NCI-H2227 treated with DMSO at 0.1 percent for 48 hours (cell line): ENCODE results near the gene LRRK1.

Experiments
- DNase-seq: peaks from one replicate; lab custom pipeline; 2025; lab: John Stamatoyannopoulos, UW

The LRRK1 gene

DNA sequence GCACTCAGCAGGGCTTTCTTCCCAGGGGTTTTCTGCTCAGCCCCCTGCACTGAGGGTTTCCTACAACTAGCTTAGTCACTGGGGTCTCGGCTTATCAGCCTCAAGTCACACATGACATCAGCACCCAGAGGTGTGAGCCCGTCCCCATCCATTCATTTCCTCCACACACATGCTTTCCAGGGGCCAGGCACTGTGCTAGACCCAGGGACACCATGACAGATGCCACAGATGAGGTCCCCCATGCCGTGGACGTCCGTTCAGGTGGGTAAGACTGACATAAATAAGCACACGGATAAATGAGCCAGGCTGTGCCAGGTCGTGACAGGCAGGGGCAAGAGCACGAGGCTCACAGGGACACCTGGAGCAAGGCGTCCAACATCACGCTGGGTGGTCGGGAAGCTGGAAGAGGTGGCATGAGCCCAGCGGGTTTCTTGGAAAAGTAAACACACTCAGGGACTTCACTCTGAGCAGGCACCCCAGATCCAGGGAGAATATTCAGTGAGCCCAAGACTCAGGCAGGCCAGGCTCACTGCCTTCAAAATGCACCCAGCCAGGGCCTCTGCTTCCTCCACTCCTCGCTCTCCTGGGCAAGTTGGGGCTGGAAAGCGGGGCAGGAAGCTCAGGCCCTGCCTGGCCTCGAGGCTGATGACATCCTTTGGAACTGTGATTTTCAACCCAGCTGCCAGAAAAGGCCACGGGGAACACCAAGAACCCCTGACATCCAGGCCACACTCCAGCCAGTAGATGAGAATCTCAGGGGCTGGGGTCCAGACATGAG lies 193.4 kb downstream of the LRRK1 start:
- DNase-seq, result no peak

DNA sequence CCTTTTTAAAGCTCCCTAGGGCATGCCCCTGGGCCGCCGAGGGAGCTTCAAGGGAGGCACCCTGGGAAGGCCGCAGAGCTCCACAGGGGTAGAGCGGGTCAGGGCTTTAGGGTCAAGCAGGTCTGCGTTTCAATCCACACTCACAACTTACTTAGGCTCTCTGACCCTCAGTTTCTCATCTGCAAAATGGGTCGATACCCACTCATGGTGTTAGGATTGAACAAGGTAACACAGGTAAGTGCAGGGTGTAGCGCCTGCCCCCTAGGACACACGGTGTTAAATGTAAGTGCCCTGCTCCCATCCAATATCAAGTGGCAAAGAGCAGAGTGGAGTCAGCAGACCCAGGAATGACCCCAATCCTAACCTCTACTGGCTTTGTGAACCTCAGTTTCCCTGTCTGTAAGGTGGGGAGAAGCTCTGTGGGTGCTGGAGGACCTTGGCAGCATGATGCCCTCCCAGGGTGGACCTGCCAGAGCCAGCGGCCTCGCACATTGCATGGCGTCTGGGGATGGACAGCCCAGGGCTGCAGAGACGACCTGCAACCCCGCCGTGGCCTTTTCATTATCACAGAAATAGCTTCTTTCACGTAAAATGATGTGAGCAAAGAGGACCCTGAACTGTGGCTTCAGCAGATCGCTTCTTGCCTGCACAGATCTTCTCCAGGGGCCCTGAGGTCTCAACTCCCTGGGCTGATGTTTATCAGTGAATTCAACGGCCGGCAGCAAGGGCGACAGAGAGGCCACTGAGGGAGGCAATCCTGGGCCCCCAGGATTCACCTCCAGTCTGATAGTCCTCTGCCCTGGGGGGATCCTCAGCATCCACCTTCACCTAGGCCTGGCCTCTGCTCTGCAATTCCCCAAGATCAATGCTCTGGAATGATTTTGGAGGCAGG lies 194.2 kb downstream of the LRRK1 start:
- no peak for DNase-seq

DNA sequence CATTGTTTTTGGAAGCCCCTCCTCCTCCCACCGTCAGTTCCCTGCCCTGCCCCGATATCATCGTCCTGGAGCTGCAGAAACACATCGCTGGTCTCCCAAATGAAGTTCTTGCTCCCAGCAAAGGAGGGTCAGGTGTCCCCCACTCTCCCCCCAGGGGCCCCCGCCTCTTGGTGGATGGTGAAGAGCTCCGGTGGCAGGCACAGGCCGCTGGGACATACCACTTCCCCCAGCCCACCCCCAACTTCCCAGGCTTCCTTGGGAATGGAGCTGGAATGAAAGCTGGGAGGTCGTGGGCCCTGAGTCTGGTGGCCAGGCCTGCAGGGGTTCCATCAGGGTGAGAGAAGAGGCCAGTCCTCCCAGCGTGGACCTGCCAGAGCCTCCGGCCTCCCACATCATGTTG lies 195.0 kb downstream of the LRRK1 start:
- no peak for DNase-seq

DNA sequence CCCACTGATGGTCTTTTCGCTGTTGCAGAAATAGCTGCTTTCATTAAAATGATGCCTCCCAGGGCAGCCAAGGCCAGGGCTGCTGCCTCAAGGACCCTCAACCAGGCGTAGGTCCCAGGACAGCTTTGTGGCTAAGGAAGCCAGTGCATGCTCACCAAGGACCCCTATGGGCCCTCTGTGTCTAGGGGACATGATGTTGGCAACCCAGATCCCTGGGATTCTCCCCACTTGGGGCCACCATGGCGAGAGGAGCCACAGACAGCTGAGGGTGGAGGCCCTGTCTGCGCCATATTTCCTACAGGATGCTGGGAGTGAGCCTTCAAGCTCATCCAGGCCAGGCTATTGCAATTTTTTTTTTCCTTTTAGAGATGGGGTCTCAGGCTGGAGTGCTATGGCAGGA lies 195.5 kb downstream of the LRRK1 start:
- DNase-seq, result no peak

DNA sequence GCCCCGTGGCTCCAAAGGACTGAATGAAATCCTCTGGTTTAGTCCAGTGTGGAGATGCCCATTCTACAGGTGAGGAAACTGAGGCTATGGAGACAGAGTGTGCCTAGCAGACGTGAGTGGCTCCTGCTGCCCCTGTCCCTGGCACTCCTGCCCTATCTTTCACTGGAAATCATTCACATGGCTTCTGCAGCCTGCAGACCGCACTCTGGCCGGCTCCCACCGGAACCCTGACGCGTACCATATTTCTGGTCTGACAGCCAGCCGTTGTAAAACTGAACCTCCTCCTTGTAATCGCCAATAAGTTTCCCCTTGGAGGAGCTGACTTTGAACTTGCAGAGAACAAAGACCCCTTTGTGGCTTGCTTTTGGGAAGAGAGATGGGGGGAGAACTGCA lies 196.2 kb downstream of the LRRK1 start:
- no peak for DNase-seq

DNA sequence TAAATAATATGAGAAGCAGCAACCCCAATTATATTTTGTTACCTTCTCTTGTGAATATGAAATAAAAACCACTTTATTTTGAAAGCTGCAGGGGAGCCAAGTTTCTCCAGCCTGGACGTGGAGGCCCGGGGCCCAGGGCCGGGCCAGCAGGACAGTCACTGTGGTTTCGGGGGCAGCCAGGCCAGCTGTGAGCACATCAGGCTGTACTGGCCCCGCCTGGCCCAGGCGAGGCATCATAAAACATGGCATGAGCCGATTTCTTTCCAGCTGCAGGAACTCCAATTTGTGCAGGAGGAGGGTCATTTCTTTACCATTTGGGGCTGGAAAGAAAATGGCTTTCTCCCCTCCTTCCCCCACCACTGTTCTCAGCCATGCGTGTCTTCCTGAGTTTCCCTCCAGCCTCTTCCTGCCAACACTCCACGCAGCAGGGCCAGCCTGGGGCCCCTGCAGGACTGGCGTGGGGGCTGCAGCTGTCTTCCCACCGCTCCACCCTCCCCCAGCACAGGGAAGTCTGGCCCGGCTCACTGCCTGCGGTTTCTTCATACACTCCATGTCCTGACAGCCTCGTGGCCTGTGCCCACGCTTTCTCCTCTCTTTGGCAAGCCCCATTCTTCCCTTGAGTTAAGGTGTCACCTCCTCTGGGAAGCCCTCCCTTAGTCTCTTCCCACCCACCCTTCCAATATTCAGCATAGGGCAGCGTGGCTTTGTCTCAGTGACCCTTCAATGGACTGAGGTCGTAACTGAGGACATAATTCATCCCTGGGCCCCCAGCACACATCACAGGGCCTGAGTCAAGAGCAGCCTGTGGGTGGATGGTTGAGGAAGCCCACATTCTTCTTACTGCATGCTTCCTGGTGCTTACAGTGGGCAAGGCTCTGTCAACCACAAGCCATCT lies 196.9 kb downstream of the LRRK1 start:
- DNase-seq, result no peak

DNA sequence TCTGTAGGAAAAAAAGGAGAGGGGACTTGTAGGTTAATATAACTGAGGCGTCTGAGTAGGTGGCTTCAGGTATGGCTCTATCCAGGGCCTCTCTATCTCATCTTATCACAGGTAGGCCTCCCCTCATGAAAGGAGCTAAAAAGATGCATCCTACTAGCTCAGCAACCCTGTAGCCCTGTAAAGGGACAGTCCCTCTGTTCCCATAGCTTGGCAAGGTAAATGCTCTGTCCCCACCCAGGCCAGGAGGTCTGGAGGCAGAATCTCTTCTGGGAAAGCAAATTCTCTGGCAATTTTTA lies 197.5 kb downstream of the LRRK1 start:
- no peak for DNase-seq

DNA sequence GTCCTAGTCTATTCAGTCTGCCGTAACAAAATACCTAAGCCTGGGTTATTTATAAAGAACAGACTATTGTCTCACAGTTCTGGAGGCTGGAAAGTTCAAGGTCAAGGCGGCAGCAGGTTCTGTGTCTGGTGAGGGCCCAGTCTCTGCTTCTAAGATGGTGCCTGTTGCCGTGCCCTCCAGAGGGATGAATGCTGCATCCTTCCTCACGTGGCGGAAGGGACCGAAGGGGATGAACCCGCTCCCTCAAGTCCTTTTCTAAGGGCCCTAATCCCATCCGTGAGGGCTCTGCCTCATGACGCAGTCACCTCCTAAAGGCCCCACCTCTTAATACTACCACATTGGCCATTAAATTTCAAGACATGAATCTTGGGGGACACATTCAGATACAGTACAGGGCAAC lies 199.0 kb downstream of the LRRK1 start:
- DNase-seq, result no peak

DNA sequence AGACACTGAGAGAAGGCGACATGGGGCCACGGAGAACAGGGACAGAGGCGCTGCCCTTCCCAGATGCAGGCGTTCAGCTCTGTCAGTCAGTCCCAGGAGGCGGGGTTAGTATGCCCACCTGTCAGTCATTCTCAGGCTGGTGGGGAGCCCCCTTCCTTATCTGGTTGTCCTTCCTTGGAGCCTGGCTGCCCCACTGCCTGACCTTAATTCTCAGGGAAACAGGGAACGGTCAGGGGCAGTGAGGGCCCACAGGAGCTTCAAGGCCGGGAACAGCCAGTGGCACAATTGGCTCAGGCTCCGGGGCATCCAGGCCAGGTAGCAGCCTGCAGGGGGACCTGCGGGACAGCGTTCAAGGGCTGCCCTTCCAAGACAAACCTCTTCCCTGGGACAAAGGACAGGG lies 199.5 kb downstream of the LRRK1 start:
- no peak for DNase-seq

DNA sequence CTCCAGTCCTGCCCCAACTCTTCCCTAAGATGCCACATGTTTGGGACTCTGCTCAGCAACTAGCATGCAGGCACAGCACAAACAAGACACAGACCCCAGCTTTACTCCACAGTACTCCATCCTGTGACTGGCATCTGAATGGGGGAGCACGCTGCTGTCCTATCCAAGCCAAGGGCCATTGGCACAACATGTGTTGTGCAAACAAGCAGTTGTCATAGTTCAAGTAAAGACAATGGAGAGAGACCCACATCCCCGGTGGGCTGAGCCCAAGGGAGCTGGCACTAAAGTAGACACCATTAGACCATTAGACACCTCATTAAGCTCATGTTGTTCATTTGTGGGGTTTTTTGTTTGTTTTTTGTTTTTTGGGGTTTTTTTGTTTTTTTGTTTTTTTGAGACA lies 200.0 kb downstream of the LRRK1 start:
- no peak for DNase-seq
